Liver (tissue), 9 donors: Measurements from ENCODE around the gene OSBPL5. TPM values are rescaled to one million over a fixed set of nuclear protein-coding genes. Genes with fewer than 3 reads are reported as not detected.

ENCODE experiments used
- DNase-seq: peaks from one replicate; pipeline ENCODE4 v3.0.0-alpha.2; 2017; ENCODE audit warnings: low spot score
- H3K27ac ChIP-seq, 2 donors: one replicate each; pipeline ENCODE4 v1.7.0; 2013; ENCODE audit warnings: inconsistent platforms in 2 of 2, low read length in 2 of 2, control low read depth in 1 of 2, low read depth in 1 of 2, mild to moderate bottlenecking in 1 of 2
- H3K27me3 ChIP-seq, 4 donors: one replicate each; pipeline versions ENCODE4 v1.6.1 to v1.7.0; 2013; ENCODE audit warnings: low read length in 3 of 4, inconsistent platforms in 1 of 4, mild to moderate bottlenecking in 1 of 4, moderate library complexity in 1 of 4; ENCODE audit not compliant: control insufficient read depth in 4 of 4, insufficient read depth in 4 of 4
- H3K36me3 ChIP-seq, 4 donors: one replicate each; pipeline versions ENCODE4 v1.6.1 to v1.7.0; 2013; ENCODE audit warnings: low read length in 3 of 4, mild to moderate bottlenecking in 3 of 4, low read depth in 1 of 4, moderate library complexity in 1 of 4; ENCODE audit not compliant: control insufficient read depth in 4 of 4, insufficient read depth in 3 of 4
- H3K4me1 ChIP-seq, 4 donors: one replicate each; pipeline versions ENCODE4 v1.6.1 to v1.7.0; 2013; ENCODE audit warnings: low read length in 3 of 4, mild to moderate bottlenecking in 3 of 4, moderate library complexity in 1 of 4; ENCODE audit not compliant: control insufficient read depth in 4 of 4, insufficient read depth in 4 of 4
- H3K4me3 ChIP-seq, 3 donors: one replicate each; pipeline versions ENCODE4 v1.6.1 to v1.7.0; 2013; ENCODE audit warnings: low read length in 3 of 3, control low read depth in 1 of 3, low read depth in 1 of 3, mild to moderate bottlenecking in 1 of 3
- H3K9ac ChIP-seq, 2 donors: one replicate each; pipeline ENCODE4 v1.7.0; 2013; ENCODE audit warnings: low read length in 2 of 2, mild to moderate bottlenecking in 2 of 2, moderate library complexity in 2 of 2, control low read depth in 1 of 2, low read depth in 1 of 2
- H3K9me3 ChIP-seq, 4 donors: one replicate each; pipeline versions ENCODE4 v1.6.1 to v1.7.0; 2013; ENCODE audit warnings: low read length in 3 of 4; ENCODE audit not compliant: control insufficient read depth in 4 of 4
- ATF3 ChIP-seq: IDR thresholded peaks from 2 replicates; pipeline ENCODE4 v1.6.1; 2016; ENCODE audit warnings: antibody characterized with exemption
- CTCF ChIP-seq: fragments of 150-350 bp; IDR thresholded peaks from 2 replicates; pipeline ENCODE4 v1.5.1; 2017; ENCODE audit warnings: improper control_type of control experiment, low read depth, low read length; ENCODE audit not compliant: missing input control
- EGR1 ChIP-seq, 2 donors: IDR thresholded peaks; 2 replicates each; pipeline ENCODE4 v1.6.1; 2016 to 2018; ENCODE audit warnings: antibody characterized with exemption in 2 of 2, low read depth in 2 of 2
- FOXA1 ChIP-seq: IDR thresholded peaks from 2 replicates; pipeline ENCODE4 v1.6.1; 2016; ENCODE audit warnings: antibody characterized with exemption
- FOXA2 ChIP-seq: IDR thresholded peaks from 2 replicates; pipeline ENCODE4 v1.6.1; 2016; ENCODE audit warnings: antibody characterized with exemption
- GABPA ChIP-seq, 2 donors: IDR thresholded peaks in 1 of 2; conservative IDR thresholded peaks in 1 of 2; 2 replicates each; pipeline ENCODE4 v1.6.1; 2016; ENCODE audit warnings: antibody characterized with exemption in 2 of 2, mild to moderate bottlenecking in 1 of 2, moderate library complexity in 1 of 2
- HNF4A ChIP-seq, 2 donors: conservative IDR thresholded peaks; 2 replicates each; pipeline ENCODE4 v1.6.1; 2016; ENCODE audit warnings: antibody characterized with exemption in 2 of 2, mild to moderate bottlenecking in 2 of 2
- HNF4G ChIP-seq: IDR thresholded peaks from 2 replicates; pipeline ENCODE4 v1.6.1; 2016; ENCODE audit warnings: antibody characterized with exemption
- JUND ChIP-seq, 2 donors: IDR thresholded peaks; 2 replicates each; pipeline ENCODE4 v1.6.1; 2016; ENCODE audit warnings: antibody characterized with exemption in 2 of 2
- MAX ChIP-seq: IDR thresholded peaks from 2 replicates; pipeline ENCODE4 v1.6.1; 2016; ENCODE audit warnings: antibody characterized with exemption
- NR2F2 ChIP-seq: IDR thresholded peaks from 2 replicates; pipeline ENCODE4 v1.6.1; 2016; ENCODE audit warnings: antibody characterized with exemption
- RAD21 ChIP-seq, 2 donors: IDR thresholded peaks; 2 replicates each; pipeline ENCODE4 v1.6.1; 2016; ENCODE audit warnings: antibody characterized with exemption in 2 of 2, mild to moderate bottlenecking in 2 of 2
- RXRA ChIP-seq, 2 donors: IDR thresholded peaks; 2 replicates each; pipeline ENCODE4 v1.6.1; 2017 to 2018; ENCODE audit warnings: antibody characterized with exemption in 2 of 2, mild to moderate bottlenecking in 1 of 2
- TAF1 ChIP-seq: conservative IDR thresholded peaks from 2 replicates; pipeline ENCODE4 v1.6.1; 2016; ENCODE audit warnings: antibody characterized with exemption, mild to moderate bottlenecking
- YY1 ChIP-seq: IDR thresholded peaks from 2 replicates; pipeline ENCODE4 v1.6.1; 2016; ENCODE audit warnings: antibody characterized with exemption, mild to moderate bottlenecking
- ZBTB33 ChIP-seq: IDR thresholded peaks from 2 replicates; pipeline ENCODE4 v1.6.1; 2016; ENCODE audit warnings: antibody characterized with exemption
- WGBS: extraction: QIAGEN DNeasy Blood & Tissue Kit; methylation state at CpG from one replicate; pipeline ENCODE4 v1.1.7; 2013; 5-methylcytosine and 5-hydroxymethylcytosine counted together
- polyA plus RNA-seq, 2 donors: library from polyadenylated mRNA; stranded (reverse) in 1 of 2; unstranded in 1 of 2; fragments of 200-250 nt in 1 of 2; fragments of >200 nt in 1 of 2; fragmentation: Nextera tagmentation in 1 of 2; extraction: Ambion mirVana in 1 of 2; gene quantifications; one replicate each; pipeline versions ENCODE4 v1.2.1 to v1.2.3, GENCODE V29; 2013 to 2015
- total RNA-seq, 2 donors: library from RNA; depleted of rRNA; stranded (reverse); fragments of >200 nt; gene quantifications; one replicate each; pipeline ENCODE4 v1.2.3, GENCODE V29; 2014
- donor health status: healthy.
- donor health status: healthy.
- donor health status: healthy.
- donor health status: healthy.
- donor health status: healthy.

The OSBPL5 gene
- total and polyA plus RNA-seq, 4 donors = 0.74 to 6.2 (median 3.9) TPM

DNA sequence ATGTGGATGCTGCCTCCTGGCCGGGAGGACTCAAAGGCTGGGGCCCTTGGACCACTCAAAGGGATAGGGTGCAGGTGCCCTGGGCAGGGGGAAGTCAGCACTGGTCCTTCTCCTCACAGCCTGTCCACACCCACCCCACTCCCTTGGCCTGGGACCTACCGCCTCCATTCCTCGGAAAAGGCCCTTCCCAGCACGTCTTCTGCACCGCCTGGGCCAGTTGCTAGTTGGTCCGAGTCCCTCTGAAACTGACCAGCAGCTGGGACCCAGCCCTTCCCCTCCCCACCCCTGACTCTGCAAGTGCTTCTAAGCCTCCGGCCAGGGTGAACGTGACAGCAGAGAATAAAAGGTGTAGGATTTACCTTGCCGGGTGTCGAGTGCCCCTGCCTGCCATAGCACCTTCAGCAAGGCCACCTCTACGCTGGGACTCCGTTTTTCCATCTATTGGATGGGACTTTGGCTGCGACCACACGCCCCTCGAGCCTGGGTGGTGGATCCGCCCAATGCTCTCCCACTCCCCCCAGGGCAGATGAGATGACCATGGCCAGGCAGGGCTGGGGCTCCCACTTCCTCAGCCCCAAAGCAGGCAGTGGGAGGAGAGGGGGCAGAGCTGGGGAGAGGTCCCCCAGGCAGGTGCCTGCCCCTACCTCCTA, 37.3 kb downstream of the OSBPL5 start:
- H3K4me1 ChIP-seq = peaks cover 0 to 3% (median 0%) of the 10 kb centered on the region in 4 donors
- no peaks in the 10 kb centered on the region for H3K27me3 ChIP-seq
- no peak overlapping the region for H3K4me3 ChIP-seq
- no peak overlapping the region for H3K27ac ChIP-seq
- H3K9me3 ChIP-seq = no peaks in the 10 kb centered on the region
- TF ChIP-seq NR2F2 (no peak), HNF4G (no peak), ZBTB33 (no peak), TAF1 (no peak), RXRA (IDR thresholded peaks at IDR 0.05) (no peak), RAD21 (IDR thresholded peaks at IDR 0.05) (no peak)
- no peaks in the 10 kb centered on the region for H3K36me3 ChIP-seq
- no peak for DNase-seq
- 80% methylated on average over 16 of the region's 16 CpGs for WGBS
- H3K9ac ChIP-seq = no peak overlapping the region

DNA sequence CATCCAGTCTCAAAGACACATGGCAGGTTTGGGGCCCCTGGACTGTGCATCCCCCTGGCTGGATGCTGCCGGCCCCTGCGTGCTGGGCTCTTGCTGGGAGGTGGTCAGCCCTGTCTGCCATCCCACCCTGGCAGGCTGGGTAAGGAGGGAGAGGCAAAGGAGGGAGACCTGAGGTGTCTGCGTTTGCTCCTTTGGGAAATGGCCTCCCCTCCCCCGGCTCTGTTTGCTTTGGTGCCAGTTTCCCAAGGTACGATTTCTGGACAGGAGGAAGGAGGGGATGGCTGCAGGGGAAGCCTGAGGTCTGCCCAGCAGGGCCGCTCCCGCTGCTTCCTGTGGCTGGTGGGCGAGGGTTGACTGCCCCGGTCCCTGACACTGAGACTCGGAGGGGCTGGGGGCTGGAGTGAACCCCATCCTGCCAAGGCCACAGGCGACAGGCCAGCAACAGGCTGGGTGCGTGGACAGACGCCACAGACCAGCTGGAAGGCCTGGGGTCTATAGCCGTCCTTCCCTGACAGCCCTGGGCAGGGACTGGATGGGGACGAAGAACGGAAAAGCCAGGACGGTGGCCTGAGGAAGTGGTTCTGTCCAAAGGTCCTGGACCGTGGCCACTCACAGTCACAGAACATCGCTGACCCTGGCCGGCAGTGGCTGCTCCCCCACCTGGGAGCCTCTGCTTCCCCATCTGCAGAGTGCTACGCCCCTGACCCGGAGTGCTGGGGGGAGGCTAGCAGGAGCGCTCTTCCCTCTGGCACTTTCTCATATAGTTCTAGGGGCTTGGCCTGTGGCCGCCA, 38.0 kb downstream of the OSBPL5 start:
- H3K9ac ChIP-seq = no peak overlapping the region
- peaks cover 0 to 3% (median 0%) of the 10 kb centered on the region in 4 donors for H3K4me1 ChIP-seq
- H3K4me3 ChIP-seq = no peak overlapping the region
- H3K9me3 ChIP-seq = no peaks in the 10 kb centered on the region
- TF ChIP-seq NR2F2 = peak; percentile 65
- no peak for TF ChIP-seq RXRA (IDR thresholded peaks at IDR 0.05)
- WGBS = 80% methylated on average over 24 of the region's 24 CpGs
- H3K27me3 ChIP-seq = no peaks in the 10 kb centered on the region
- H3K36me3 ChIP-seq = no peaks in the 10 kb centered on the region
- DNase-seq = no peak
- H3K27ac ChIP-seq = no peak overlapping the region

DNA sequence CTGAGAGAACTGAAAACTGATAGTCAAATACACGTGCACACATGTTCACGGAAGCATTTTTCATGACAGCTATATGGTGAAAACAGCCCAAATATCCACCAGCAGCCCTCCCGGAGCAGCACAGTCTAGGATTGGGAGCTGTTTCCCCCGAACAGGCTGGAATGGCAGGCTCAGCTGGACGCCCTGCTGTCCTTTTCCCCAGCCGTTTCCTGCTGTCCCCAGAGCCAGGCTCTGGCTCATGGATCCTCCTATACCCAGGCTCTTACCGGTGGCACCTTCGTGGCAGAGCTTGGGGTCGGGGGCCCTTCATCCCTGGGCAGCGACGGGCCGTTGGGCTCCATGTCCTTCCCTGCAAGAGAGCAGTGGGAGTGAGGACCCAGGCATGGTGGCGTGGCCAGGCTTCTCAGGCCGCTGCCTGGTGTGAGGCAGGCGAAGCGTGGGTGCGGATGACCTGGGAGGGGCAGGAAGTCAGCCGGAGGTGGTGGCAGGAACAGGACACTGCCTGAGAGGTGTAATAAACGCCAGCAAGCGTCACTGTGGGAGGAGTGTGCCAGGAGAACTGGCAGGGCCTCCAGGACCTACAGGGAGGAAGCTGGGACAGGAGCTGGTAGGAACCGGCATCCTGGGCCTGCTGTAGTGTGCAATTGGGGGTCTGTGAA, 38.8 kb downstream of the OSBPL5 start:
- no peaks in the 10 kb centered on the region for H3K36me3 ChIP-seq
- no peak for DNase-seq

More for the DNA sequence above, 38.8 kb downstream of the OSBPL5 start:
- Histone ChIP-seq H3K9me3 (no peaks in the 10 kb centered on the region), H3K27ac (no peak overlapping the region), H3K4me3 (no peak overlapping the region), H3K4me1 (peaks cover 0 to 3% (median 0%) of the 10 kb centered on the region in 4 donors), H3K27me3 (no peaks in the 10 kb centered on the region), H3K9ac (no peak overlapping the region)
- TF ChIP-seq HNF4A (conservative IDR thresholded peaks at IDR 0.05) = no peak
- no peak for TF ChIP-seq ZBTB33
- no peak for TF ChIP-seq JUND (IDR thresholded peaks at IDR 0.05)
- TF ChIP-seq ATF3 = no peak
- TF ChIP-seq RAD21 (IDR thresholded peaks at IDR 0.05) = no peak
- no peak for TF ChIP-seq HNF4G
- TF ChIP-seq FOXA2 = no peak
- TF ChIP-seq TAF1 = no peak
- no peak for TF ChIP-seq GABPA (IDR thresholded peaks at IDR 0.05 in 1 of 2, conservative IDR thresholded peaks at IDR 0.05 in 1 of 2)
- no peak for TF ChIP-seq CTCF
- no peak for TF ChIP-seq MAX
- TF ChIP-seq YY1 = no peak
- no peak for TF ChIP-seq RXRA (IDR thresholded peaks at IDR 0.05)
- no peak for TF ChIP-seq FOXA1
- no peak for TF ChIP-seq NR2F2
- TF ChIP-seq EGR1 (IDR thresholded peaks at IDR 0.05; ENCODE audit: low read depth in 2 of 2) = no peak
- 75% methylated on average over 21 of the region's 21 CpGs for WGBS
